ENCODE measurements around the gene JUND. TPM values are rescaled to one million over a fixed set of nuclear protein-coding genes. Genes with fewer than 3 reads are reported as not detected.

JUND gene
- polyA plus RNA-seq, 4 donors: 75.4 to 102 (median 91.3) TPM

DNA sequence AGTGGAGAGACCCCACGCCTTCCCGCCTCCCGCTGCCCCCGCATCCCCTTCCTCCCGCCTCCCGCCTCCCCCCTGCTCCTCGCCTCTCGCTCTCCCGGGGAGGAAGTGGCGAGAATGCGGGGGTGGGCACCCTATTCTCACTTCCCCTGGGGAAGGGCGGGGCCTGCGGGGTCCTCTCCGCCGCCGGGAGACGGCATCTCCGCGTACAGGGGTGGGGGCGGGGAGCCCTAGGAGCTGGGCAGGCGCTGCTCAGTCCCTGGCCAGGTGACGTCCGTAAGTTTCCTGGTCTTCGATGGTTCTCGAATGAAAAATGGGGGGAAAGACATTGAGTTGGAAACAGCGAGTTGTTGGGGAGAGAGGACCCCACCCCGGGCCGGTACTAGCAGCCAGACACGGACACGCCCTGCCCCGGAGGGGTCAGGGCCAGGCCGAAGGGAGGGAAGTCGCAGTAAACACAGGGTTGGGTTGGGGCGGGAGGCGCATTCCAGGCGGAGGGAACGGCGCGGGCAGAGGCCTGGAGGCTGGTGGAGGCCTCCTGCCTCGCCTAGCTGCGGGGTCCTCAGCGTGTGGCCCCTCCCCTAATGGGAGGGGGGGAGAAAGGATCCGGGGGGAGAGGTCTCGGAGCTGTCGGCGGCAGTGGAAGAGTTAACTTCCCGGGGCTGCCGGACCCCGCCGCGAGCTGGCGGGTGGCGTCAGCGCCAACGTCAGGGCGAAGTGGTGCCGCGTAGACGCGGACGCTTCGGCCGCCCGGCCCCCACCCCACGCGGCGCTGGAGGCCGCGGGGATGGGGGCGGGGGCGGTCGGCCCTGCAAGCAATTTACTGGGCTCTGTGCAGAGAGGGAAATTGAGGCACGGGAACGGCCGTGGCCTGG is 10.4 kb upstream of the JUND start:
- DNase-seq (ENCODE audit: low read depth in 4 of 4, low spot score in 2 of 4): peak in 2 of 4 donors; percentile 83 to 85

DNA sequence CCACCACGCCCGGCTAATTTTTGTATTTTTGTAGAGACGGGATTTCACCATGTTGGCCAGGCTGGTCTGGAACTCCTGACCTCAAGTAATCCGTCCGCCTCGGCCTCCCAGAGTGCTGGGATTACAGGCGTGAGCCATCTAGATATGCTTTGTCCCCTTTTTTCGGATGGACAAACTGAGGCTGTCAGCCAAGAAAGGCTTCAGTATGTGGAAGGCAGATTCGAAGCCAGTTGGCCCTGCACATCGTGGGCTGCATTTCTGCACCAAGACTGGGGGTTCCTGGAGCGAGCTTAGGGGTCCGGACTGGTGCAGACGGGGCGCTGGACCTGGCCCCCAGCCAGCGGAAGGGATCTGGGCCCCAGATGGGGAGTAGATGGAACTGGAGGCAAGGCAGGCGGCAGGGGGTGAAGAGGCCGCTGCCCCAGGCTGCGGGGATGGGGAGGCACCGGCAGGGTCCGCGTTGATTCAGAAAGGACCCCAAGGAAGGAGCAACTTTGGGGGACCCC is 9.7 kb upstream of the JUND start:
- DNase-seq (ENCODE audit: low read depth in 4 of 4, low spot score in 2 of 4): no peak

DNA sequence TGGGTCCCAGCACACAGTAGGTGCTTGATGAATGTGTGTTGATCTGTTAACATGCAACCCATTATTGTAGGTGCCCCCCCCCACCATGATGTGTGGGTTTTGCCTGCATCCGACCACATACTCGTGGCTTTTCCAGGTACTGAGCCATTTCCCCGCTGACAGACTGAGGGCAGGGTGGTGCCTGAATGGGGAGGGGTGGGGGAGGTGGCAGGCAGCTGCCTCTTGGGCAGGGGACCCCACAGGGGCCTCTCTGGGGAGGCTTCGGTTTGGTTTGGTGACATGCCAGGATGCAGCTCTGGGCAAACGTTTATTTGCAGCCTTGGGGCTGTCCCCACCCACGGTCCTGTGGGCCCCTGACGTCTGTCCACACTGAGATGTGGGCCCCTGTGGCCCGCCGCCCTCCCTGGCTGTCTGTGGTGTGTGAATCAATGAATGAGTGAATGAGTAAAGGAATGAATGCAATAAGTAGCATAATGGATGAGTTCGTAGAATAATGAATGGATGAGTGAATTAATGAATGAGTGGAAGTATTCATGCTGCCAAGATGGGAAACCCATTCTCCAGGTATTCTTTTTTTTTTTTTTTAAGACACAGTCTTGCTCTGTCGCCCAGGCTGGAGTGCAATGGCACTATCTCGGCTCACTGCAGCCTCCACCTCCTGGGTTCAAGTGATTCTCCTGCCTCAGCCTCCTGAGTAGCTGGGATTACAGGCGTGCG is 9.0 kb upstream of the JUND start:
- no peak for DNase-seq (ENCODE audit: low read depth in 4 of 4, low spot score in 2 of 4)

DNA sequence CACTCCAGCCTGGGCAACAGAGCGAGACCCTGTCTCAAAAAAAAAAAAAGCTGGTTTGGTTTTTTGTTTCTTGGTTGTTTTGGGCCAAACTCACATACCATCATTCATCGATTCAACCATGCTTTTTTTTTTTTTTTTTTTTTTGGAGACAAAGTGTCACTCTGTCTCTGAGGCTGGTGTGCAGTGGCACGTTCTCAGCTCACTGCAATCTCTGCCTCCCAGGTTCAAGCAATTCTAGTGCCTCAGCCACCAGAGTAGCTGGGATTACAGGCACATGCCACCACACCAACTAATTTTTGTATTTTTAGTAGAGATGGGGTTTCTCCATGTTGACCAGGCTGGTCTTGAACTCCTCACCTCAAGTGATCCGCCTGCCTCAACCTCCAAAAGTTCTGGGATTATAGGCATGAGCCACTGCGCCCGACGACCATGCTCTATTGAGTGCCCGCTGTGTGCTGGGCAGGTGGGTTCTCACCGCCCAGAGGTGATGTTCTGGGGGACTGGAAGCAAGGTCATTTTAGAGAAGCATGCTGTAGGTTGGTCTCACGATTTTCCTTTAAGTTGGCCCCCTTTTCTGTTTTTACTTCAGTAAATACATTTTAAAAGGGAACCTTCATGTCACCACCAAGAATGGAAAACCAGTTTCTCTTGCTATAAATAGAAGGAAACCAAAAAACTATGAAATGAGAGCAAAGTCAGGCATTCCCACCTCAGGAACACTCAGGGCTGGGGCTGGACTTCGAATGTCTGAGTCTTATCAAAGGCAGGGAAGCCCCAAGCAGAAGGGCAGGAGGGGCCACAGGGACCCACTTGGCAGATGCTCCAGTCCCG is 8.3 kb upstream of the JUND start:
- no peak for DNase-seq (ENCODE audit: low read depth in 4 of 4, low spot score in 2 of 4)

DNA sequence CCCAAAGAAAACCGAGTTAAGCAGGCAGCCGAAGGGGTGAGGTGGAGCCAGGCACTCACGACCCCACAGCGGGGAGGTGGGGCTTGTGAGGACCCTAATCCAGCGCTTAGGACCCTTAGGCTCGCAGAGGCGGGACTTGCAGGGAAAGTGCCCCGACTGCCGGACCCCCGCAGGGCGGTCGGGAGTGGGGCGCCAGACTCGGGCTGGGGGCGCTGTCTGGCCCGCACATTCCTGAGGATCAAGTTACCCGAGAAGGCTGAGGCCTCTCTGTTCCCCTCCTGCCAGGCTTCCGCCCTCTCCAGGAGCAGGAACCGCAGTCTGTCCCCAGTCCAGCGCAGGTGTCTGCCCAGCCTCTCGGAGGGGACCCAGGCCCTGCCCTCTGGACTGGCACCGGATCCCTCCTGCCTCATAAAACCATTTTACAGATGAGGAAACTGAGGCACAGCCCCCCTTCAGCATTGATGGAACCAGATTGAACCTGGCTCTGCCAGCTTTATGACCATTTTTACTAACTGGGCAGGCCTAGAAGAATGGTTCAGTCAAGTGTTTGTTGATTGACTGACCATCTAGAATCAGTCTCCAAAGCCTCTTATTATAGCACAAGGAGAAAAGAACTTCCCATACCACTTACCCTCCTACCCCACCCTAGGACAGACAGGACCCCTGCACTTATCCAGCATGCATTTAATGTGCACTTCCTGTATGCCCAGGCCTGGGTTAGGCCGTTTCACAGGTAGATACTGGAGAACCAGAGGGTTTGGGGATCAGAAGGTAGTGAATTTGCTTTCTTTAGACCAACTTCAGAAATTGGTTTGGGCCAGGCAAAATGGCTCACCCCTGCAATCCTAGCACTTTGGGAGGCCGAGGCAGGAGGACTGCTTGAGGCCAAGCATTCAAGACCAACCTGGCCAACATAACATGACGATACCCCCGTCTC is 6.7 kb upstream of the JUND start:
- peak in 1 of 4 donors; percentile 55 for DNase-seq (ENCODE audit: low read depth in 4 of 4, low spot score in 2 of 4)

DNA sequence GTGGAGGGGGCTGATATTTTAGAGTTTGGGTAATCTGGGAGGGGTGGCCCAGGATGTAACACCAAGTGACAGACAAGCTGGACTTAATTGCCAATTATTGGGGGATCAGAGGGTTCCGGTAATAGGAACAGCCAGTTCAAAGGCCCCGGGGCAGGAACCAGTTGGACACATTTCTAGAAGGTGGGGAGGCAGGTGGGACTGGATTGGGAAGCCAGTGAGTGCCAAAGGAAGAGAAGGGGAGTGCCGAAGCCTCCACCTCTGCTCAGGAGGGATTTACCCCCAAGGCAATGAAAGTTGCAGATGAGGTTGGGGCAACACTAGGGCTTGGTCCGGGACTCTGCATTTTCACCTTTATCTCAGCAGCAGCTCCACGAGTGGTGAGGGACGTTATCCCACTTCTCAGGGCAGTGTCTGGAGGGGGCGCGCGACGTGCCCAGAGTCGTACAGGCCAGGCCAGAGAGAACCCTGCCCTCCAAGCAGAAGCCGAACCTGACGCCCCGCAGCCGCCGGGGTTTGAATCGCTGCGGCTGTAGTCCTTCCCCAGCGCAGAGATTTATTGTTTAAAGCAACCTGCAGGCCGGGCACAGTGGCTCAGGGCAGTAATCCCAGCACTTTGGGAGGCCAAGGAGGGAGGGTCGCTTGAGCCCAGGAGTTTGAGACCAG is 5.7 kb upstream of the JUND start:
- no peak for DNase-seq (ENCODE audit: low read depth in 4 of 4, low spot score in 2 of 4)

DNA sequence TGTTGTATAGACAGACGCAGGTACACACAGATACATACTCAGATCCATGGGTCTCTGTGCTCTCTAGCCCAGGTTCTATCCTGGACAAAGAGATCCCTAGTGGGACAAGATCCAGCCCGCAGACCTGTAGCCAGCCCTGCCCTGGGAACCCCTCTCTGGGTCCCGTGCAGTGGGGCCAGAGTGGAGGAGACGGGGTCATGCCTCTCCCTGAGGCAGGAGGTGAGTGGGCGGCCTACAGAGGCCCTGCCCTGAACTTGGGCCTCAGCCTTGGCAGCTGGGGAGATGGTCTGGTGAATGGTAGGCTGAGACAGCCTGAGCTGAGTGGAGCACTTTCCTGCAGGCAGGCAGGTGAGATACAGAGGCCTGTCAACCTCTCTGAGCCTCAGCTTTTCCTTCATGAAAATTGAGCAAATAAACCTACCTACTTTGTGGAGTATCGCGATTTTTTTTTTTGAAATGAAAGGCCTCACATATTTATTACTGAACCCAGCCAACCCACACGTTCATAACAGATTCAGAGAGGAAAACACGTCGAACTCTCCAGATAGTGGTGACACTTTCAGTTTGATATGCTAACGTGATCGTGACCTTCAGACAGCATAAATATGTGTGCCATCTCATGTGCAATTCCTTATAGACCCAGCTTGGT is 3.4 kb upstream of the JUND start:
- DNase-seq (ENCODE audit: low read depth in 4 of 4, low spot score in 2 of 4): no peak

DNA sequence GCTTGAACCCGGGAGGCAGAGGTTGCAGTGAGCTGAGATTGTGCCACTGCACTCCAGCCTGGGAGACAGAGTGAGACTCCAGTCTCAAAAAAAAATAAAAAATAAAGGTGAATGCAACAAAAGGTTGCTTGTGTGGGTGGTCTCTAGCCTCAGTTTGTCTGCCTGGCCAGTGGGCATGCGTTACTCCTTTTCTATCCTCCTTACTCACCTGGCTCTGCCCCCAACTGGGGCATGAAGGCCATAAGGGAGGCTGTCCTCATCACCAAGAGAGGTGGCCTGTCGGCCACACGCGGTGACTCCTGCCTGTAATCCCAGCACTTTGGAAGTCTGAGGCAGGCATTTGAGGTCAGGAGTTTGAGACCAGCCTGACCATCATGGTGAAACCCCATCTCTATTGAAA is 1.9 kb upstream of the JUND start:
- no peak for DNase-seq (ENCODE audit: low read depth in 4 of 4, low spot score in 2 of 4)

DNA sequence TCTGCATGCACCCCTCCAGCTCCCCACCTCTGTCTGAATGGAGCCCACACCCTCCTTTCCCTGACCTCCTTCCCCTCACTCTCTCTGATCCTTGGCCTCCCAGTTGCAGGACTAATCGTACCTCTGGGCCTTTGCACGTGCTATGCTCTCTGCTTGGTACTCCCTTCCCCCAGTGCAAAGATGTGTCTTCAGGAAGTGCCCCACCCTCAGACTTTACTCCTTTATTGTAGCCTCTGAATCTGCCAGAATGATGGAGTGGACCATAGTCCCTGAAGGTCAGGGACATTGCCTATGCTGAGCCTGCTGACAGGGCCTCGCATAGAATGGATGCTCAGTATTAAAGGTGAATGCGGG is 1.3 kb upstream of the JUND start:
- no peak for DNase-seq (ENCODE audit: low read depth in 4 of 4, low spot score in 2 of 4)

DNA sequence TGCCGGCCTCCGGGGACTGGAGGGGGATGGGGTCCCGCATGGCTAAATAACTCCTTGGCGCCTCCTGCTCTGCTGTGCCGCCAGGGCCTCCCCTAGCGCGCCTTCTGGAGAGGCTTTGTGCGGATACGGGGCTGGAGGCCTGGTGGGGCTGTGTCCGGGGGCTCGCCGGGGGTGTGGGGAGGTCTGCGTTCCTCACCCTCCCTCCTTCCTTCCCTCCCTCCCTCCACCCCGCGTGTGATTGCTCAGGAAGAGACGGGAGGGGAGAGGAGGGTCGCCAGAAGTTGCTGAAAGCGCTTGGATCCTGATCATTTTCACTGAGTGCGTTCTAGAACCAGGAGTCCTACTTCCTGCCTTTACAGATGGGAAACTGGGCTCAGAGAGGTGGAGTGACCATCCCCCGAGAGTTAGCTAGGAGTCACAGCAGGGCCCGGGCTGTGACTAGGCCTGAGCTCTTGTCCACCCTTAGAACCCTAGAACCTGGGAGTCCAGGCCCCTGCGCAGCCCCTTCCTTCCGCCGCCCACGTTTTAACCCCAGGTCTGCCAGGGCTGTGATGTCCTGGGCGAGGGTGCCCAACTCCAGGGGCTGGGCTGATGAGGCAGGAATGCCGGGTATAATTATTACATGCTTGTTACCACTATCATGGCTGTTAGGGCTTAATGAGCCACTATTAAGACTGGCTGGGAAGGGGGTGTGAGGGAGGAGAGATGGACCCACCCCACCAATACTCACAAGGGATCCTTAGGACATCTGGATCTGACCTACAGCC is 782 bp upstream of the JUND start:
- peak in 2 of 4 donors; percentile 77 to 86 for DNase-seq (ENCODE audit: low read depth in 4 of 4, low spot score in 2 of 4)

DNA sequence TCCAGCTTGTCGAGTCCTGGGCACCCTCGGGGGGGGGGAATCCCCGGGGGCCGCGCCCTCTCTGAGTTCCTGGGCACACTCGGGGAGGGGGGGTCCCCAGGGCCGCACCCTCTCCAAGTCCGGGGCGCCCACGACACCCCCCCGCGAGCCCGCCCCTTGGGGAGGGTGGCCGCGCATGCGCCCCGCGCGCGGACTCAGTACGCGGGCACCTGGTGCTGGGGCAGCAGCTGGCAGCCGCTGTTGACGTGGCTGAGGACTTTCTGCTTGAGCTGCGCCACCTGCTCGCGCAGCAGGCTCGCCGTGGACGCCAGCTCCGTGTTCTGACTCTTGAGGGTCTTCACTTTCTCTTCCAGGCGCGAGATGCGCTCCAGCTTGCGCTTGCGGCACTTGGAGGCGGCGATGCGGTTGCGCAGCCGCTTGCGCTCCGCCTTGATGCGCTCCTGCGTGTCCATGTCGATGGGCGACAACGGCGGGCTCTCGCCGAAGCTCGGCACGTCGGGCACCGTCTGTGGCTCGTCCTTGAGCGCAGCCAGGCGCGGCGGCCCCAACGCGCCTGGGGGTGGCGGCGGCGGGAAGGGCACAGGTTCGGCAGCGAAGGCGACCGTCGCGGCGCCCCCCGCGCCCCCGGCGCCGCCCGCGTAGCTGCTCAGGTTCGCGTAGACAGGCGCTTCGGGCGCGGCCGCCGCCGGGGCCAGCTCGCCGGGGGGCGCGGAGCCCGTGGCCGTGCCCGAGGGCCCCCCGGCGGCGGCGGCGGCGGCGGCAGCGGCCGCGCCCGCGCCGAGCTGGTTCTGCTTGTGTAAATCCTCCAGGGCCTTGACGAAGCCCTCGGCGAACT is 958 bp downstream of the JUND start:
- peak in 1 of 4 donors; percentile 45 for DNase-seq (ENCODE audit: low read depth in 4 of 4, low spot score in 2 of 4)

DNA sequence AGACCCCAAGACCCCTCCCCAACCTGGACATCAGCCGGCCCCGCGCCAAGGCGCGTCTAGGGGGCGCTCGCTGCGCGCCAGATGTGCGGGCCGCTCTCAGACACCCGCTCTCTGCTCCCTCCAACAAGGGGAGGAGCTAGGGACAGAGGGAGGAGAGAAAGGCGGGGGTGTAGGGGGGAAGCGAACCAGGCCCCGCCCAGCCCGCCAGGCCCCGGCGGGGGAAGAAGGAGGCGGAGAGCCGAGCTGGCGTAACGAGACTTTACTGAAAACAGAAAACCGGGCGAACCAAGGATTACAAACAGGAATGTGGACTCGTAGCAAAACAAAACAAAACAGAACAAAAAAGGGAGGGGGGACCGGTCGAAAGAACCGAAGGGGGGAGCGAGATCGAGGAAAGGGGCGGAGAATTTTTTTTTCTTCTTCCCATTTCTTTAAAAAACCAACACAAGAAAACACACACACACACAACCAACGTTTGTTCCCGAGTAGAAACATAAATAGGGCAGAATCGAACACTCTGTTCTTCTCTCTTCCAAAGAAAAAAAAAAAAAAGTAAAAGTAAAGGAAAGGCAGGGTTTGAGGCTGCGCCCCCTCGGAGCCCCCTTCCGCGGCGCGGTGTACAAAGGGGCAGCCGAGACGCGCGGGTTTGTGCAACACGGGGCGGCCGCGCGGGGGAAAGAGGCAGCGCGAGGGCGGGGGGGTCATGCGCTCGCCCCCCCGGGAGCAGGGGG is 1.7 kb downstream of the JUND start:
- DNase-seq (ENCODE audit: low read depth in 4 of 4, low spot score in 2 of 4): peak in 3 of 4 donors; percentile 83 to 95 (median 89)

DNA sequence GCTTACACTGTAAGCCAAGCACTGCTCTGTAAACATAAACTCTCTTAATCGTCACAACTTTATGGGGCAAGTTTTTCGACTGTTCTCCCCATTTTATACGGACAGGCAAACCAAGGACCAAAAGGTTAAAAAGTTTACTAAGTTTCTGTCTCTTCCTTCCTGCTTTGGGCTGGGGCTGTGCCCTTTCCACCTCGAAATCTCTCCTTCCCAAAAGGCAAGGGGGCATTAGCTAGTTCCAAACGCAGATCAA is 2.2 kb downstream of the JUND start:
- no peak for DNase-seq (ENCODE audit: low read depth in 4 of 4, low spot score in 2 of 4)

DNA sequence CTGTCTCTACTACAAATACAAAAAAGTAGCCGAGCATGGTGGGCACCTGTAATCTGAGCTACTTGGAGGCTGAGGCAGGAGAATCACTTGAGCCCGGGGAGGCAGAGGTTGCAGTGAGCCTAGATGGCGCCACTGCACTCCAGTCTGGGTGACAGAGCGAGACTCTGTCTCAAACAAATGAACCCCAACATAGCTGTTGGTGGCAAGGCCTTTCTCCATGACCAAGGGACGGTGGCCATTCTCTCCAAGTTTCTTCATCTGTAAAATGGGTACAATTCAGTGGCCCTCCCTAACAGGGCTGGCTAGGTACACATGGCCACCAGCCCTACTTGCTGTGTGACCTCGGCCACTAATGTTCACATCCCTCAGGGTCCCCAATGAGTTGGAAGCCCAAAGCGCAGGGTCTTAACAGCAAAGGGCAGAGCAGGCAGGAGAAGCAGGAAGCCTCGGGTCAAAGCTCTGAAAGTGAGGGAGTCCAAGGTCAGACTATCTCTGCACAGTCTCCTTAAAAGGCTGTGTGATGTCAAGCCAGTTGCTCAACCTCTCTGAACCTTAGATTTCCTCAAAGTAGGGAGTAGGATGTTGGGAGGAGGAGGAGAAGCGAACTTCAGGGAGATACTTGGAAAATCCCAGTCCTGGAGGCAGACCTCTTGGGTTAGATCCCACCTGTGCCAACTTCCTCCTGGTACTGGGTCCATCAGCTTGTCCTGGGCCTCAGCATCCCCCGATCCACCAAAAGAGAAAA is 2.7 kb downstream of the JUND start:
- no peak for DNase-seq (ENCODE audit: low read depth in 4 of 4, low spot score in 2 of 4)

DNA sequence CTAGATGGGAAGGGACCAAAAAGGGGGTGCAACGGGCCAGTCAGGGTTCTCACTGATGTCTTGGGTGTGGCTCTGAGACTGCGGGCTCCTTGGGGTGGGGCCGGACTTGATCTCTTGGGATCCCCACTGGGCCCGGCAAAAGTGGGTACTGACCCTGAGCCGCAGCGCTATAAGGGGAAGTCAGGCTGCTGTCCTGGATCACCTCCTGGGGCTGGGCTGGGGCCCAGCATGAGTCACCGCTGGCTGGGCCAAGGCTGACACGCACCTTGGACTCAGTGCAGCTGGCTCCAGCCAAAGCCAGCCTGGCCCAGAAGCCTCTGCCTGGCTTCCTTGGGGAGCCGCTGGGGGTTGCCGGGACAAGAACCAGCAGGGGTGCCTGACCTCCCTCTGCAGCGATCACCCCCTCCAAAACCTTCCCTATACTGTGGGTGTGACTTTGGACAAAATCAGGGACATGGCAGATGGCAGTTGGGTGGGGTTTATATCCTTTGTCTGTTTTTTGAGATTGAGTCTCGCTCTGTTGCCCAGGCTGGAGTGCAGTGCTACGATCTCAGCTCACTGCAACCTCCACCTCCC is 6.6 kb downstream of the JUND start:
- DNase-seq (ENCODE audit: low read depth in 4 of 4, low spot score in 2 of 4): no peak
